HG03139 (cell line): Measurements from ENCODE around the gene CCDC15.
"Not testable (repeated sequence)": the region's sequence is repeated elsewhere in the genome, so short reads cannot be mapped to it uniquely, and the experiment has no call there.

Source experiments
- ATAC-seq: cut with Tn5 transposase; IDR thresholded peaks from one replicate; pipeline ENCODE4 v1.9.1; 2021; ENCODE audit not compliant: unreplicated experiment

Gene CCDC15

DNA sequence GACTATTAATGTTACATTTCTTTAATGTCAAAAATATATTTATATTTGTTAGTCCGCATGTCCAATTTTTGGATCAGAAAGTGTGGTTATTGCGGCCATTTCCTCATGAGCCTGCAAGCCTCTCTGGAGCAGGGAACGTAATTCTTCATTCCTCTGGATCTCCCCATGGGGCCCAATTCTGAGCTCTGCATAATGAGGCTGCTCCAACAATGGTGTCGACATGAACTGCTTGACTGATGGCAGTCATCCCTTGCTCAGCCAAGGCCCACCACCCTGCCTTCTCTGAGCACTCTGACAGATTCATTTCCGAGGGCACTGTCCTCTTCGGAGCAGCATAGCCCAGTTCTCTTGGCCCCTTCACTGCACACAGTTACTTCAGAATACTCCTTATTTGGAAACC is 15.0 kb upstream of the CCDC15 start:
- ATAC-seq: no peak

DNA sequence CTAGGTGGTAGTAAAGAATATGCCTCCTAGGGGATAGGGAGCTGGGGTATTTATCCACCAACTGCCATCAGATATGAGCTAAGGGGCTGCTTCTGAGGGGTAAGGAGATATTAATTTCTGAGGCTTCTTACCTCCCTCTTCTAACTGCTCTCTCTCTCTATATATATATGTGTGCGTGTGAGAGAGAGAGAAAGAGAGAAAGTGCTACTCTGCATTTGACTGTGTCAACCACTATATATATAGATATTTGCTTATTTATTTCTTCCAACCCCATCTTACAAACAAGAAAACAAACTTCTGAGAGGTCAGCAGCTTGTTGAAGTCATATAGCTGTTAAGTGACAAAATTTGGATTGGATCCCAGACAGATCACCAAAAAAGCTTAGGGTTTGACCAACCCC is 12.3 kb upstream of the CCDC15 start:
- no peak for ATAC-seq

GRCh38 chr11:124942466-124943253 is 11.3 kb upstream of the CCDC15 start:
- ATAC-seq: no peak

DNA sequence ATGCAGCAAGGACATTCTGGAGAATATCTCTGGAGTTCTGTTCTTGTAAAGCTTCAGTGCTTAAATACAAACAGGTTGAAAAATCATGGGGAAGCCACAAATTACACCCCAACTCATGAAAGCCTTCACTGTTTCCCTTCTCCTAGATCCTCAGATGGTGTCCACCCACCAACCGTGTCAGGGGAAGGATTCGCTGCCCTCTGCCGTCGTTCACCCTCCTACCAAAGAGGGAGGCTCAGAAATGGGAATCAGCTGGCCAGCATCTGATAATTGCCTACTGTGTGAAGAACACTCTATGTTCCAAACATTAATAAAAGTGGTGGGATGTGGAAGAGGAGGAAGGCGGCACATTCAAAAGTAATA is 10.8 kb upstream of the CCDC15 start:
- no peak for ATAC-seq

- no peak for ATAC-seq
These were observed 10.3 kb upstream of the CCDC15 start for GRCh38 chr11:124943741-124944140.

DNA sequence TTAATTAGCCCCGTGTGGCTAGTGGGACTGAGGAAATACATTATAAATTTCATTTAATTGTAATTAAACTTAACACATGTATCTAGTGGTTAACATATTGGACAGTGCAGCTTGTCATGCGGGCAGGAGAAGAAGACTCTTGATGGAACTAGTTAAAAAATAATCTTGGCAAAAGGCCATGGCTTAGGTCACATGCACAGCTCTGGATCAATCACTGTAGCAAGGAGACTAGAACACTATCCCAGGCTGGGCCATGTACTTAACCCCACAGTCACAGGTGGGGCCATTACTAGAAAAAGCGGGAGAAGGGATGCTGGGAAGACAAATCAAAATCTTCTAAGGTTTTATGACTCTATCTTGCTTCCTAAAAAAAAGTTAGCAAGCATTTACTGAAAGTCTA is 9.4 kb upstream of the CCDC15 start:
- ATAC-seq: no peak

DNA sequence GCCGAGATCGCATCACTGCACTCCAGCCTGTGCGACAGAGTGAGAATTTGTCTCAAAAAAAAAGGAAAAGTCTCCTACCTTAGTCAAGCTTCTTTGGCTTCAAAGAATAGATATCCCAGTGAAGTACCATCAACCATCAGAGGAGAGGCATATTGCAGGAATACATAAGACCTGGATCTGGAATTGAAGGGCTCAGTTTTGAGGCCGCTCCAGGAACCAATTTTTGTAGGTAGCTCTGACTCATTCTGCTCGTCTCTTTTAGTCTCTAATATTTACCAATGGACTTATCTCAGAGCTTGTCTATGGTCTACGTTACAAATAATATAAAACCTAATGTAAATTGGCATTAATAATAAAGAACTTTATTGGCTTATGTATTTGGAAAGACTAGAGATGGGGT is 8.2 kb upstream of the CCDC15 start:
- no peak for ATAC-seq

DNA sequence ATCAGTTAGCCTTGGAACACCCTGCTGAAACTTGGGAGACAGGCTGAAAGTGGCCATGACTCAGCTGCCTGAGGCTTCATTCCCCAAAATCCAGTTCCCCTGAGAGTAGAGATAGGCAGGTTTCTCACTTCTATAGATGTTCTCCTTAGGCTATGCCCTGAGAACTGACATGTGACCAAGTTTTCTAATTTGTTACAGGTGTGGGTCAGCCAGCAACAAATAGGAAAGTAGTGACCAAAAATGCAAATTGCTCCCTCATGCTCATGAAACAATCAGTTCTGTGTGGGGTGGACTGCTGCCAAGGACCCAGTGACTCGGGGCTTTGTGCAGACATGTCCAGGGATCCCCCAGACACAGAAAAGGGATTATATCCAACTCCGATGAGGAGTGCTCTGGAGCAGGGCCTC is 7.3 kb upstream of the CCDC15 start:
- no peak for ATAC-seq

DNA sequence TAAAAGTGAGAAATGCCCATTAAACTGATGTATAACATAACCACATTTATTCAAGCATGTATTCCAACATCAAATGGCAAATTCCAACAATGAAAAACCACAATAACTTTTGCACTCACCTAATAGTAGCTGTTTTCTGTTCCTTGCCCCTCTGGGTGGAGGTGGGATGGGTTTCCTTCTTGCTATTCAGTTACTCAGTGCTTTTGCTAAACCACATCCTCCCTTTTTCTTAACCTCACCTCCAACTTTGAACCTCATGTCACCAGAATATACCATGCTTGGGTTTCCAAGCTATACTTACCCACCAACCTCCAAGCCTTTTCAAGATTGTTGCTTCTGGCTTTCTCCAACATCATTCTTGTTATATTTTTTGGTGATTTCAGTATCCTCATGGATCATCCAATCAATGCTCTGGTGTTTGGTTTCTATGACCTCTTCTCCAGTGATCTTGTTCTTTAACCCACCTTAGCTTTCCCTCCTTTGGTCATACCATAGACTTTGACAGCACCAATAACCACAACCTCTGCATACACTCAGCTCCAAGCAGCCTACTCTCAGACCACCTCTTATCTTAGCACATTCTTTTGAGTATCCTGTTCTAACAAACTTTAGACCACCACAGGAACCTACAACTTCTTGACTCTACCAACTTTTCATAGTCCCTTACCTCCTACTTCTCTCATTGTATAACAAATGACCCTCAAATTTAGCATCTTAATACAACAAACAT is 3.2 kb upstream of the CCDC15 start:
- ATAC-seq: no peak

DNA sequence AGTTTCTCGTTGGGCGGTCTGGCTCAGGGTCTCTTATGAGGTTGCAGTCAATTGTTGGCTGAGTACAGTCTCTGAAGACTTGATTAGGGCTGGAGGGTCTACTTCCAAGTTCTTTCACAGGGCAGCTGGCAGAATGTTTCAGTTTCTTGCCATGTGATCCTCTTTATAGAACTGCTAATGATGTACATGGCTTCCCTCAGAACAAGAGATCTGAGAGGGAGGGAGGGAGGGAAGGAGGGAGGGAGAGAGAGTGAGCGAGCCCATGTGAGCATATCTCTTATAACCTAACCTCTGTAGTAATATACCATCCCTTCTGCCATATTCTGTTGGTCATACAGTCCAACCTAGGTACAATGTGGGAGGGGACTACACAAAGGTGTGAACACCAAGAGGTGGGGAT is 2.7 kb upstream of the CCDC15 start:
- no peak for ATAC-seq

GRCh38 chr11:124954590-124954955 is 571 bp downstream of the CCDC15 start:
- no peak for ATAC-seq

GRCh38 chr11:124955035-124955434 is 1.0 kb downstream of the CCDC15 start:
- ATAC-seq: no peak

- peak; percentile 94 for ATAC-seq
These were observed 8.1 kb downstream of the CCDC15 start for GRCh38 chr11:124961972-124962609.

- not testable (repeated sequence) for ATAC-seq
These were observed 14.2 kb downstream of the CCDC15 start for GRCh38 chr11:124968197-124968596.

GRCh38 chr11:124970925-124971324 is 16.9 kb downstream of the CCDC15 start:
- no peak for ATAC-seq

GRCh38 chr11:124971810-124972209 is 17.8 kb downstream of the CCDC15 start:
- ATAC-seq: no peak

DNA sequence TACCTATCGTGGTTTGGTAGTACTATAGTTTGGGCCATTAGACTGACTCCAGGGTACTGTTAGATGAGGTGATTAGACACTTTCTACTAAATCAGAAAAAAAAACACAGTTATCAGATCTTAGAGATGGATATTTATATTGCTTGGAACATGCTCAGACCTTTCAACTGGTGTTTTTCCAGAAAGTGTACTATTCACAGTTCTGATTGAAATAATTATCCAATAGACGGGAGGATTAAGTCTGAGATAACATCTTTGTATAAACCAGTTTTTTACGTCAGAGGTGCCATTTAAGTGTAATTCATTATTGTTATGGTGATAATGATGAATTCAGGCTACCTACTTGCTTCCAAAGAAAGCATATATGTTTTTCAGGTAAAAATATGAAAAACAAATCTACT is 22.5 kb downstream of the CCDC15 start:
- ATAC-seq: no peak

- no peak for ATAC-seq
These were observed 23.0 kb downstream of the CCDC15 start for GRCh38 chr11:124977006-124977405.

DNA sequence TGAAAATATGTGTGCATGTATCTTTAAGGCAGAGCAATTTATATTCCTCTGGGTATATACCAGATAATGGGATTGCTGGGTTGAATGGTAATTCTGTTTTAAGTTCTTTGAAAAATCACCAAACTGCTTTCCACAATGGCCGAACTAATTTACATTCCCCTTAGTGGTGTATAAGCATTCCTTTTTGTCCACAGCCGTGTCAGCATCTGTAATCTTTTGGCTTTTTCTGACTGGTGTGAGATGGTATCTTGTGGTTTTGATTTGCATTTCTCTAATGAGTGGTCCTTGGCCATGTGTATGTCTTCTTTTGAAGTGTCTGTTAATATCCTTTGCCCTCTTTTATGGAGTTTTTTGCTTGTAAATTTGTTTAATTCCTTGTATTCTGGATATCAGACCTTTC is 24.3 kb downstream of the CCDC15 start:
- ATAC-seq: no peak

GRCh38 chr11:124982043-124982442 is 28.0 kb downstream of the CCDC15 start:
- ATAC-seq: no peak

GRCh38 chr11:124983674-124984511 is 29.9 kb downstream of the CCDC15 start:
- ATAC-seq: no peak
